ENCODE measurements around the gene MTR.
A peak's percentile ranks its signal among the peaks of the same experiment; 100 is the strongest.

The MTR gene

GRCh38 chr1:236829085-236829484 is 34.0 kb downstream of the MTR start:
- Histone ChIP-seq H3K27ac (no peak overlapping the region), H3K27me3 (no peaks in the 10 kb centered on the region), H3K4me1 (ENCODE audit: control insufficient read depth in 1 of 2, insufficient read depth in 1 of 2, low read depth in 1 of 2, low read length in 1 of 2) (no peaks in the 10 kb centered on the region), H3K4me3 (ENCODE audit: low read depth in 1 of 2, low read length in 1 of 2) (no peak overlapping the region), H3K36me3 (peaks cover 40% of the 10 kb centered on the region), H3K9me3 (no peaks in the 10 kb centered on the region)
- TF ChIP-seq CTCF (IDR thresholded peaks at IDR 0.05), result no peak

GRCh38 chr1:236830116-236830515 is 35.0 kb downstream of the MTR start:
- peaks cover 35% of the 10 kb centered on the region for H3K36me3 ChIP-seq
- H3K4me3 ChIP-seq (ENCODE audit: low read depth in 1 of 2, low read length in 1 of 2), result no peak overlapping the region
- no peaks in the 10 kb centered on the region for H3K9me3 ChIP-seq
- H3K4me1 ChIP-seq (ENCODE audit: control insufficient read depth in 1 of 2, insufficient read depth in 1 of 2, low read depth in 1 of 2, low read length in 1 of 2), result no peaks in the 10 kb centered on the region
- no peaks in the 10 kb centered on the region for H3K27me3 ChIP-seq
- no peak for TF ChIP-seq CTCF (IDR thresholded peaks at IDR 0.05)
- no peak overlapping the region for H3K27ac ChIP-seq

- H3K4me1 ChIP-seq (ENCODE audit: control insufficient read depth in 1 of 2, insufficient read depth in 1 of 2, low read depth in 1 of 2, low read length in 1 of 2), result no peaks in the 10 kb centered on the region
- H3K27ac ChIP-seq, result no peak overlapping the region
- no peaks in the 10 kb centered on the region for H3K9me3 ChIP-seq
- no peak for TF ChIP-seq CTCF (IDR thresholded peaks at IDR 0.05)
- peaks cover 35% of the 10 kb centered on the region for H3K36me3 ChIP-seq
- no peaks in the 10 kb centered on the region for H3K27me3 ChIP-seq
- no peak overlapping the region for H3K4me3 ChIP-seq (ENCODE audit: low read depth in 1 of 2, low read length in 1 of 2)
These were observed 35.5 kb downstream of the MTR start for GRCh38 chr1:236830560-236830959.

- H3K4me1 ChIP-seq (ENCODE audit: control insufficient read depth in 1 of 2, insufficient read depth in 1 of 2, low read depth in 1 of 2, low read length in 1 of 2), result peaks cover 4 to 7% of the 10 kb centered on the region in 2 experiments
- H3K9me3 ChIP-seq, result no peaks in the 10 kb centered on the region
- H3K4me3 ChIP-seq (ENCODE audit: low read depth in 1 of 2, low read length in 1 of 2), result no peak overlapping the region
- peaks cover 37% of the 10 kb centered on the region for H3K36me3 ChIP-seq
- H3K27me3 ChIP-seq, result no peaks in the 10 kb centered on the region
- TF ChIP-seq CTCF (IDR thresholded peaks at IDR 0.05), result no peak
- H3K27ac ChIP-seq, result no peak overlapping the region
These were observed 38.5 kb downstream of the MTR start for GRCh38 chr1:236833575-236833974.

GRCh38 chr1:236834876-236835275 is 39.8 kb downstream of the MTR start:
- Histone ChIP-seq H3K27me3 (no peaks in the 10 kb centered on the region), H3K4me1 (ENCODE audit: control insufficient read depth in 1 of 2, insufficient read depth in 1 of 2, low read depth in 1 of 2, low read length in 1 of 2) (peaks cover 4 to 7% of the 10 kb centered on the region in 2 experiments), H3K27ac (no peak overlapping the region), H3K36me3 (peaks cover 32% of the 10 kb centered on the region), H3K9me3 (no peaks in the 10 kb centered on the region), H3K4me3 (ENCODE audit: low read depth in 1 of 2, low read length in 1 of 2) (no peak overlapping the region)
- TF ChIP-seq CTCF (IDR thresholded peaks at IDR 0.05), result no peak

- Histone ChIP-seq H3K4me3 (ENCODE audit: low read depth in 1 of 2, low read length in 1 of 2) (no peak overlapping the region), H3K27me3 (no peaks in the 10 kb centered on the region), H3K36me3 (peaks cover 33% of the 10 kb centered on the region), H3K27ac (peak overlapping the region; percentile 60), H3K9me3 (no peaks in the 10 kb centered on the region), H3K4me1 (ENCODE audit: control insufficient read depth in 1 of 2, insufficient read depth in 1 of 2, low read depth in 1 of 2, low read length in 1 of 2) (peaks cover 4 to 7% of the 10 kb centered on the region in 2 experiments)
- no peak for TF ChIP-seq CTCF (IDR thresholded peaks at IDR 0.05)
These were observed 40.4 kb downstream of the MTR start for GRCh38 chr1:236835491-236835890.

Measured in neutrophil (primary cell).